Stimulated activated CD8-positive, alpha-beta memory T cell treated with anti-CD3 and anti-CD28 coated beads, Interleukin-12 subunit alpha, Interleukin-12 subunit beta, amount 100 ng/mL, for 4 hours (primary cell): ENCODE measurements around the gene NEMP2.

Experiments
- DNase-seq: peaks from one replicate; pipeline ENCODE4 v3.0.0-alpha.2; 2020; ENCODE audit warnings: low read depth

NEMP2 gene

GRCh38 chr2:190534310-190535120, at the start of gene NEMP2:
TSS of gene NEMP2 (minus strand) at chr2:190534722. CDS start at chr2:190534655, 67 bp downstream.
- peak; percentile 78 for DNase-seq

GRCh38 chr2:190583507-190584337, 49.2 kb upstream of the NEMP2 start:
- no peak for DNase-seq

- no peak for DNase-seq
Measured at GRCh38 chr2:190582736-190583506, 48.4 kb upstream of the NEMP2 start.

GRCh38 chr2:190582019-190582418, 47.5 kb upstream of the NEMP2 start:
- no peak for DNase-seq

- DNase-seq: no peak
Measured at GRCh38 chr2:190579915-190580846, 45.7 kb upstream of the NEMP2 start.

GRCh38 chr2:190579058-190579410, 44.5 kb upstream of the NEMP2 start:
- no peak for DNase-seq

- DNase-seq: no peak
Measured at GRCh38 chr2:190578158-190579057, 43.9 kb upstream of the NEMP2 start.

GRCh38 chr2:190576573-190576972, 42.1 kb upstream of the NEMP2 start:
- no peak for DNase-seq

- no peak for DNase-seq
Measured at GRCh38 chr2:190575263-190575662, 40.7 kb upstream of the NEMP2 start.

GRCh38 chr2:190574169-190574568, 39.6 kb upstream of the NEMP2 start:
- DNase-seq: no peak

- DNase-seq: no peak
Measured at GRCh38 chr2:190572246-190572645, 37.7 kb upstream of the NEMP2 start.

- DNase-seq: no peak
Measured at GRCh38 chr2:190571686-190572085, 37.2 kb upstream of the NEMP2 start.

- DNase-seq: no peak
Measured at GRCh38 chr2:190570871-190571270, 36.3 kb upstream of the NEMP2 start.

GRCh38 chr2:190569994-190570755, 35.7 kb upstream of the NEMP2 start:
- DNase-seq: no peak

GRCh38 chr2:190564838-190565237, 30.3 kb upstream of the NEMP2 start:
- no peak for DNase-seq

- DNase-seq: no peak
Measured at GRCh38 chr2:190563646-190564045, 29.1 kb upstream of the NEMP2 start.

- peak; percentile 72 for DNase-seq
Measured at GRCh38 chr2:190563109-190563508, 28.6 kb upstream of the NEMP2 start.

- no peak for DNase-seq
Measured at GRCh38 chr2:190562121-190562520, 27.6 kb upstream of the NEMP2 start.

- DNase-seq: no peak
Measured at GRCh38 chr2:190561094-190561493, 26.6 kb upstream of the NEMP2 start.
